GM12878 (cell line): ENCODE measurements around the gene CCNY. TPM values are rescaled to one million over a fixed set of nuclear protein-coding genes. Genes with fewer than 3 reads are reported as not detected.

Experiments
- ATAC-seq: fragments of 200-7000 bp; cut with Tn5 transposase; 3 replicates; pipeline ENCODE4 v1.9.1; 2020; ENCODE audit warnings: mild to moderate bottlenecking, moderate library complexity
- BruUV-seq: library from RNA; stranded (reverse); fragments of 400-500 nt; replicated peaks from 2 replicates; lab custom pipeline; 2021; lab: Mats Ljungman, UMichigan
- CTCF ChIA-PET: fragments of 300-600 bp; sonication (Branson Sonifier 250); formaldehyde crosslinking; extraction: SDS; loops from one replicate; lab custom pipeline; 2021; ENCODE audit warnings: inconsistent platforms; lab: Yijun Ruan, JAX
- POLR2A ChIA-PET: fragments of 350-600 bp; formaldehyde crosslinking; extraction: SDS; loops from one replicate; lab custom pipeline; 2021; ENCODE audit warnings: inconsistent platforms; lab: Charles Lee
- RAD21 ChIA-PET: fragments of 300-600 bp; sonication (Branson Sonifier 250); formaldehyde crosslinking; loops from one replicate; lab custom pipeline; 2023; ENCODE audit warnings: antibody characterized with exemption; ENCODE audit not compliant: unreplicated experiment; lab: Charles Lee
- SMC1A ChIA-PET: fragments of 300-600 bp; sonication (Branson Sonifier 250); formaldehyde crosslinking; loops from one replicate; lab custom pipeline; 2023; ENCODE audit not compliant: unreplicated experiment, uncharacterized antibody; lab: Charles Lee
- DNase-seq: peaks from one replicate; pipeline ENCODE4 v3.0.0-alpha.2; 2011; ENCODE audit warnings: low read depth, low spot score
- FAIRE-seq: peaks from 3 replicates; lab custom pipeline; 2011; peaks lifted over from hg19 to GRCh38; lab: Jason Lieb, UNC
- H2AFZ ChIP-seq: 2 replicates; pipeline ENCODE4 v1.6.0; 2011; ENCODE audit warnings: low read depth, low read length, control low read depth; ENCODE audit not compliant: control insufficient read depth
- H3K27ac ChIP-seq: 2 replicates; pipeline ENCODE4 v1.5.1; 2011; ENCODE audit warnings: control low read depth; ENCODE audit not compliant: control insufficient read depth, insufficient read depth
- H3K27me3 ChIP-seq, 2 experiments: replicated peaks in 1 of 2; 2 replicates each; pipeline versions ENCODE4 v1.6.0 to v1.6.1; 2011; ENCODE audit warnings: low read length in 1 of 2; ENCODE audit not compliant: control insufficient read depth in 2 of 2, insufficient read depth in 2 of 2
- H3K36me3 ChIP-seq, 2 experiments: 2 replicates each; pipeline ENCODE4 v1.5.1; 2011; ENCODE audit warnings: low read length in 1 of 2; ENCODE audit not compliant: control insufficient read depth in 2 of 2, insufficient read depth in 2 of 2
- H3K4me1 ChIP-seq: 2 replicates; pipeline ENCODE4 v1.6.1; 2011; ENCODE audit warnings: mild to moderate bottlenecking, low read length, moderate library complexity, mixed read lengths; ENCODE audit not compliant: control insufficient read depth, insufficient read depth
- H3K4me2 ChIP-seq: 2 replicates; pipeline ENCODE4 v1.6.0; 2011; ENCODE audit warnings: control low read depth; ENCODE audit not compliant: control insufficient read depth, insufficient read depth
- H3K4me3 ChIP-seq: fragments of 200-600 bp; sonication (generic); 2 replicates; pipeline ENCODE4 v1.5.1; 2016
- H3K79me2 ChIP-seq: 2 replicates; pipeline ENCODE4 v1.6.0; 2011; ENCODE audit warnings: low read length; ENCODE audit not compliant: control insufficient read depth, insufficient read depth
- H3K9ac ChIP-seq: 2 replicates; pipeline ENCODE4 v1.8.0; 2011; ENCODE audit warnings: low read length, control low read depth, mixed read lengths; ENCODE audit not compliant: control insufficient read depth, insufficient read depth
- H3K9me3 ChIP-seq: replicated peaks from 3 replicates; pipeline ENCODE4 v1.5.1; 2011; ENCODE audit warnings: mild to moderate bottlenecking, low read length; ENCODE audit not compliant: control insufficient read depth, insufficient read depth
- H4K20me1 ChIP-seq: 2 replicates; pipeline ENCODE4 v1.6.0; 2011; ENCODE audit not compliant: control insufficient read depth, insufficient read depth
- CREM ChIP-seq: IDR thresholded peaks from 2 replicates; pipeline ENCODE4 v1.6.1; 2014; ENCODE audit warnings: antibody characterized with exemption, low read depth
- HDGF ChIP-seq: fragments of 450-650 bp; IDR thresholded peaks from 2 replicates; pipeline ENCODE4 v1.6.1; 2016; ENCODE audit warnings: antibody characterized with exemption
- IKZF1 ChIP-seq: fragments of 450-650 bp; conservative IDR thresholded peaks from 2 replicates; pipeline ENCODE4 v1.6.1; 2017; ENCODE audit warnings: antibody characterized with exemption, mild to moderate bottlenecking
- MTA2 ChIP-seq: fragments of 450-650 bp; IDR thresholded peaks from 2 replicates; pipeline ENCODE4 v1.6.1; 2016; ENCODE audit warnings: low read depth, mild to moderate bottlenecking, moderate library complexity
- NFXL1 ChIP-seq: fragments of 450-650 bp; IDR thresholded peaks from 2 replicates; pipeline ENCODE4 v1.6.1; 2017; ENCODE audit warnings: antibody characterized with exemption, mild to moderate bottlenecking, borderline replicate concordance
- POLR2AphosphoS2 ChIP-seq: IDR thresholded peaks from 2 replicates; pipeline ENCODE4 v1.6.1; 2011; ENCODE audit warnings: low read depth, mild to moderate bottlenecking, low read length, improper control_type of control experiment, moderate library complexity
- RUNX3 ChIP-seq: IDR thresholded peaks from 2 replicates; pipeline ENCODE4 v1.6.1; 2012; ENCODE audit warnings: low read length, inconsistent platforms
- SMC3 ChIP-seq: IDR thresholded peaks from 2 replicates; pipeline ENCODE4 v1.6.1; 2011; ENCODE audit warnings: low read length, improper control_type of control experiment, borderline replicate concordance
- SP1 ChIP-seq: IDR thresholded peaks from one replicate; pipeline ENCODE4 v1.6.1; 2011; ENCODE audit warnings: low read depth, low read length
- SREBF2 ChIP-seq: IDR thresholded peaks from 2 replicates; pipeline ENCODE4 v1.6.1; 2012; ENCODE audit warnings: mild to moderate bottlenecking, low read length
- SRF ChIP-seq, 2 experiments: IDR thresholded peaks; 2 replicates each; pipeline ENCODE4 v1.6.1; 2011; ENCODE audit warnings: low read depth in 2 of 2, low read length in 2 of 2, mild to moderate bottlenecking in 1 of 2, moderate library complexity in 1 of 2
- SUPT20H ChIP-seq: IDR thresholded peaks from 2 replicates; pipeline ENCODE4 v1.6.1; 2011; ENCODE audit warnings: low read depth, mild to moderate bottlenecking, low read length, moderate library complexity, borderline replicate concordance; ENCODE audit not compliant: control insufficient read depth
- WRNIP1 ChIP-seq: IDR thresholded peaks from 2 replicates; pipeline ENCODE4 v1.6.1; 2011; ENCODE audit warnings: low read depth, low read length, improper control_type of control experiment, borderline replicate concordance
- WGBS: methylation state at CpG from one replicate; pipeline ENCODE4 v1.1.6; 2016; ENCODE audit warnings: low lambda C conversion rate; ENCODE audit not compliant: insufficient replicate concordance, insufficient coverage; ENCODE audit errors: missing lambda C conversion rate; 5-methylcytosine and 5-hydroxymethylcytosine counted together
- in situ Hi-C: fragments of 300-500 bp; cut with MboI; formaldehyde crosslinking; loops from 9 replicates; pipeline ENCODE4 v1.14.3; 2018; ENCODE audit warnings: mixed read lengths
- intact Hi-C: fragments of 100-400 bp; cut with micrococcal nuclease; formaldehyde crosslinking; loops from one replicate; pipeline ENCODE4 v1.14.2; 2022; ENCODE audit not compliant: unreplicated experiment
- polyA plus RNA-seq, 11 experiments: library from polyadenylated mRNA; depleted of rRNA in 4 of 11; unstranded in 6 of 11; stranded (reverse) in 5 of 11; fragments of >200 nt; fragmentation: Nextera tagmentation in 4 of 11; fragmentation: Illumina TruSeq in 1 of 11; extraction: Ambion mirVana in 4 of 11; extraction: Trizol in 1 of 11; gene quantifications; 1 replicate in 1 of 11; 2 replicates in 10 of 11; pipeline versions ENCODE4 v1.2.1 to v1.2.3, GENCODE V29; 2011 to 2016; ENCODE audit warnings: inconsistent platforms in 2 of 11, missing spikeins in 2 of 11, low read depth in 1 of 11
- total RNA-seq, 4 experiments: library from RNA; depleted of rRNA in 3 of 4; stranded (reverse); fragments of >200 nt in 3 of 4; fragmentation: Illumina TruSeq in 1 of 4; extraction: Trizol in 1 of 4; gene quantifications; 2 replicates each; pipeline versions ENCODE4 v1.2.1 to v1.2.3, GENCODE V29; 2013 to 2021
- TF ChIP-seq, protein P1 (sequence below): fragments of 450-650 bp; conservative IDR thresholded peaks from 2 replicates; pipeline ENCODE4 v1.6.1; 2017; ENCODE audit warnings: mild to moderate bottlenecking, moderate library complexity

The CCNY gene
- total and polyA plus RNA-seq, 10 of the 15 experiments (the other 5 are each of a cell fraction or from before 2014, with no cell fraction given): 3.6 to 50.0 (median 26.1) TPM

- ChIA-PET CTCF (interaction anchor here (1.0 to 1.7 kb wide), 3 partner anchors 11 to 280 kb away, joined by 3 to 8 read pairs (median 4); no protein-coding TSS in a partner anchor), RAD21 (no interaction called here), POLR2A (no interaction called here), SMC1A (interaction anchor here (0.8 to 0.9 kb wide), 3 partner anchors 11 to 170 kb away, joined by 3 read pairs; no protein-coding TSS in a partner anchor)
- ATAC-seq: no peak
- no peak overlapping the region for H3K9ac ChIP-seq
- no peaks in the 10 kb centered on the region for H3K27me3 ChIP-seq
- 0 out of 4 replicates have a peak, but pooled peaks cover 0 to 4% of the 10 kb centered on the region in 2 experiments for H3K36me3 ChIP-seq
- no peaks in the 10 kb centered on the region for H3K4me1 ChIP-seq
- H2AFZ ChIP-seq: no peak overlapping the region
- no peak for FAIRE-seq
- no peak overlapping the region for H3K4me3 ChIP-seq
- H4K20me1 ChIP-seq: no peaks in the 10 kb centered on the region
- H3K4me2 ChIP-seq: no peak overlapping the region
- H3K79me2 ChIP-seq: no peaks in the 10 kb centered on the region
- 81% methylated on average over 3 of the region's 3 CpGs for WGBS
- no peak overlapping the region for H3K27ac ChIP-seq
- intact Hi-C loops: no loop called here
- no peaks in the 10 kb centered on the region for H3K9me3 ChIP-seq
- TF ChIP-seq SREBF2 (no peak), SUPT20H (no peak), RUNX3 (no peak), SRF (IDR thresholded peaks at IDR 0.05; ENCODE audit: low read depth in 2 of 2, low read length in 2 of 2) (no peak)
- BruUV-seq: no TSS peak
- DNase-seq: no peak
- in situ Hi-C loops: no loop called here
Measured at GRCh38 chr10:35520996-35521395, 184.7 kb downstream of the CCNY start.

- Histone ChIP-seq H2AFZ (no peak overlapping the region), H3K9ac (no peak overlapping the region), H3K27me3 (no peaks in the 10 kb centered on the region), H4K20me1 (no peaks in the 10 kb centered on the region), H3K4me3 (no peak overlapping the region), H3K4me1 (no peaks in the 10 kb centered on the region), H3K27ac (no peak overlapping the region), H3K4me2 (no peak overlapping the region), H3K79me2 (no peaks in the 10 kb centered on the region), H3K9me3 (no peaks in the 10 kb centered on the region), H3K36me3 (0 out of 4 replicates have a peak, but pooled peaks cover 0 to 3% of the 10 kb centered on the region in 2 experiments)
- BruUV-seq: no TSS peak
- DNase-seq (no peak), FAIRE-seq (no peak), ATAC-seq (peak; percentile 81)
- ChIA-PET CTCF (interaction anchor here (0.6 to 1.7 kb wide), 3 partner anchors 19 to 404 kb away, joined by 3 to 6 read pairs (median 4); no protein-coding TSS in a partner anchor), RAD21 (interaction anchor here (1.4 kb wide), 3 partner anchors 19 to 182 kb away, joined by 3 to 6 read pairs (median 4); no protein-coding TSS in a partner anchor), POLR2A (interaction anchor here (1.1 kb wide), 1 partner anchor 9 kb away, joined by 3 read pairs; no protein-coding TSS in a partner anchor), SMC1A (interaction anchor here (0.7 to 2.1 kb wide), 5 partner anchors 14 to 37 kb away, joined by 3 to 5 read pairs (median 3); no protein-coding TSS in a partner anchor)
- 65% methylated on average over 3 of the region's 3 CpGs for WGBS
- intact Hi-C loops (no loop called here), in situ Hi-C loops (no loop called here)
- TF ChIP-seq POLR2AphosphoS2 (no peak), CREM (no peak), HDGF (no peak), SP1 (no peak), NFXL1 (no peak), WRNIP1 (no peak), MTA2 (peak; percentile 28; the same call in 1 of the 2 replicates), IKZF1 (no peak), SMC3 (no peak)
- TF ChIP-seq, protein P1, sequence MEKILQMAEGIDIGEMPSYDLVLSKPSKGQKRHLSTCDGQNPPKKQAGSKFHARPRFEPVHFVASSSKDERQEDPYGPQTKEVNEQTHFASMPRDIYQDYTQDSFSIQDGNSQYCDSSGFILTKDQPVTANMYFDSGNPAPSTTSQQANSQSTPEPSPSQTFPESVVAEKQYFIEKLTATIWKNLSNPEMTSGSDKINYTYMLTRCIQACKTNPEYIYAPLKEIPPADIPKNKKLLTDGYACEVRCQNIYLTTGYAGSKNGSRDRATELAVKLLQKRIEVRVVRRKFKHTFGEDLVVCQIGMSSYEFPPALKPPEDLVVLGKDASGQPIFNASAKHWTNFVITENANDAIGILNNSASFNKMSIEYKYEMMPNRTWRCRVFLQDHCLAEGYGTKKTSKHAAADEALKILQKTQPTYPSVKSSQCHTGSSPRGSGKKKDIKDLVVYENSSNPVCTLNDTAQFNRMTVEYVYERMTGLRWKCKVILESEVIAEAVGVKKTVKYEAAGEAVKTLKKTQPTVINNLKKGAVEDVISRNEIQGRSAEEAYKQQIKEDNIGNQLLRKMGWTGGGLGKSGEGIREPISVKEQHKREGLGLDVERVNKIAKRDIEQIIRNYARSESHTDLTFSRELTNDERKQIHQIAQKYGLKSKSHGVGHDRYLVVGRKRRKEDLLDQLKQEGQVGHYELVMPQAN: no peak
Measured at GRCh38 chr10:35523670-35524225, 187.4 kb downstream of the CCNY start.
